KMS-11 (cell line): ENCODE measurements around the gene DHCR7.

Experiments used
- H2AFZ ChIP-seq: fragments of 200-600 bp; sonication (generic); 2 replicates; pipeline ENCODE4 v1.6.1; 2016; ENCODE audit warnings: antibody characterized with exemption, mixed run types, low read depth
- H3K27ac ChIP-seq: fragments of 200-600 bp; sonication (generic); 2 replicates; pipeline ENCODE4 v1.6.1; 2016; ENCODE audit warnings: mild to moderate bottlenecking, mixed run types
- H3K27me3 ChIP-seq: fragments of 200-600 bp; sonication (generic); 2 replicates; pipeline ENCODE4 v1.6.1; 2017; ENCODE audit warnings: mild to moderate bottlenecking, low read depth, mixed run types, moderate library complexity; ENCODE audit not compliant: insufficient read depth
- H3K36me3 ChIP-seq: fragments of 200-600 bp; sonication (generic); 2 replicates; pipeline ENCODE4 v1.6.1; 2017; ENCODE audit warnings: mild to moderate bottlenecking, mixed run types; ENCODE audit not compliant: insufficient read depth
- H3K4me1 ChIP-seq: fragments of 200-600 bp; sonication (generic); 2 replicates; pipeline ENCODE4 v1.6.1; 2016; ENCODE audit warnings: mild to moderate bottlenecking, low read depth, mixed run types; ENCODE audit not compliant: poor library complexity, severe bottlenecking
- H3K4me2 ChIP-seq: fragments of 200-600 bp; sonication (generic); 2 replicates; pipeline ENCODE4 v1.7.0; 2016; ENCODE audit warnings: mild to moderate bottlenecking, mixed run types
- H3K4me3 ChIP-seq: fragments of 200-600 bp; sonication (generic); IDR thresholded peaks from 2 replicates; pipeline ENCODE4 v1.6.1; 2017; ENCODE audit warnings: low read depth, low read length, mixed read lengths; ENCODE audit not compliant: insufficient read depth
- H3K79me2 ChIP-seq: fragments of 200-600 bp; sonication (generic); 2 replicates; pipeline ENCODE4 v1.6.1; 2016; ENCODE audit warnings: low read depth, mixed run types; ENCODE audit not compliant: insufficient read depth
- H3K9ac ChIP-seq: fragments of 200-600 bp; sonication (generic); 2 replicates; pipeline ENCODE4 v1.6.1; 2016; ENCODE audit warnings: mild to moderate bottlenecking, mixed run types
- H4K20me1 ChIP-seq: fragments of 200-600 bp; sonication (generic); 2 replicates; pipeline ENCODE4 v1.6.1; 2016; ENCODE audit warnings: mild to moderate bottlenecking, mixed run types; ENCODE audit not compliant: insufficient read depth
- CTCF ChIP-seq: fragments of 200-600 bp; sonication (generic); conservative IDR thresholded peaks from 2 replicates; pipeline ENCODE4 v1.6.1; 2017; ENCODE audit warnings: low read depth, mild to moderate bottlenecking, antibody characterized with exemption, low read length, moderate library complexity, mixed read lengths

The DHCR7 gene

GRCh38 chr11:71408826-71409225 lies 39.4 kb downstream of the DHCR7 start:
- Histone ChIP-seq H3K4me2 (no peak overlapping the region), H3K4me3 (no peak overlapping the region), H3K27ac (no peak overlapping the region), H3K9ac (no peak overlapping the region), H3K4me1 (peaks cover 7% of the 10 kb centered on the region), H4K20me1 (no peaks in the 10 kb centered on the region), H3K36me3 (no peaks in the 10 kb centered on the region), H3K27me3 (no peaks in the 10 kb centered on the region), H3K79me2 (no peaks in the 10 kb centered on the region), H2AFZ (no peak overlapping the region)
- TF ChIP-seq CTCF: no peak

- no peak overlapping the region for H3K27ac ChIP-seq
- no peak overlapping the region for H3K9ac ChIP-seq
- peaks cover 7% of the 10 kb centered on the region for H3K4me1 ChIP-seq
- no peak overlapping the region for H3K4me2 ChIP-seq
- no peaks in the 10 kb centered on the region for H3K79me2 ChIP-seq
- TF ChIP-seq CTCF: no peak
- H3K4me3 ChIP-seq: no peak overlapping the region
- no peaks in the 10 kb centered on the region for H3K27me3 ChIP-seq
- H4K20me1 ChIP-seq: no peaks in the 10 kb centered on the region
- H2AFZ ChIP-seq: no peak overlapping the region
- H3K36me3 ChIP-seq: no peaks in the 10 kb centered on the region
Measured at GRCh38 chr11:71407356-71407755, 40.8 kb downstream of the DHCR7 start.

- Histone ChIP-seq H3K27me3 (no peaks in the 10 kb centered on the region), H3K4me3 (no peak overlapping the region), H3K4me2 (no peak overlapping the region)
Measured at GRCh38 chr11:71406681-71407080, 41.5 kb downstream of the DHCR7 start.

GRCh38 chr11:71404209-71404608 lies 44.0 kb downstream of the DHCR7 start:
- TF ChIP-seq CTCF: no peak
- Histone ChIP-seq H3K27ac (no peak overlapping the region), H2AFZ (no peak overlapping the region), H3K79me2 (no peaks in the 10 kb centered on the region), H4K20me1 (no peaks in the 10 kb centered on the region), H3K36me3 (no peaks in the 10 kb centered on the region), H3K4me3 (no peak overlapping the region), H3K4me1 (peaks cover 7% of the 10 kb centered on the region), H3K27me3 (no peaks in the 10 kb centered on the region), H3K4me2 (no peak overlapping the region), H3K9ac (no peak overlapping the region)

More at GRCh38 chr11:71406681-71407080, 41.5 kb downstream of the DHCR7 start:
- Histone ChIP-seq H3K79me2 (no peaks in the 10 kb centered on the region), H3K4me1 (peaks cover 7% of the 10 kb centered on the region), H3K9ac (no peak overlapping the region), H2AFZ (no peak overlapping the region), H4K20me1 (no peaks in the 10 kb centered on the region), H3K27ac (no peak overlapping the region), H3K36me3 (no peaks in the 10 kb centered on the region)
- TF ChIP-seq CTCF: no peak

GRCh38 chr11:71402878-71403277 lies 45.3 kb downstream of the DHCR7 start:
- Histone ChIP-seq H2AFZ (no peak overlapping the region), H4K20me1 (no peaks in the 10 kb centered on the region), H3K27me3 (no peaks in the 10 kb centered on the region), H3K36me3 (no peaks in the 10 kb centered on the region), H3K4me3 (no peak overlapping the region), H3K9ac (no peak overlapping the region), H3K79me2 (no peaks in the 10 kb centered on the region), H3K4me2 (no peak overlapping the region), H3K4me1 (peaks cover 7% of the 10 kb centered on the region), H3K27ac (no peak overlapping the region)
- no peak for TF ChIP-seq CTCF
